ENCODE results near the gene RPL10.

The RPL10 gene

GRCh38 chrX:154369449-154370299 lies 28.5 kb upstream of the RPL10 start:
- no peak for TF ChIP-seq CTCF (IDR thresholded peaks at IDR 0.05; ENCODE audit: extremely low read depth, missing control alignments)
- DNase-seq (ENCODE audit: low spot score): peak; percentile 50

GRCh38 chrX:154370300-154371016 lies 27.7 kb upstream of the RPL10 start:
- DNase-seq (ENCODE audit: low spot score): no peak
- no peak for TF ChIP-seq CTCF (IDR thresholded peaks at IDR 0.05; ENCODE audit: extremely low read depth, missing control alignments)

- peak; percentile 90 for DNase-seq (ENCODE audit: low spot score)
- TF ChIP-seq CTCF (IDR thresholded peaks at IDR 0.05; ENCODE audit: extremely low read depth, missing control alignments): no peak
These were observed 27.0 kb upstream of the RPL10 start for GRCh38 chrX:154371017-154371788.

GRCh38 chrX:154371789-154372300 lies 26.3 kb upstream of the RPL10 start:
- DNase-seq (ENCODE audit: low spot score): no peak
- no peak for TF ChIP-seq CTCF (IDR thresholded peaks at IDR 0.05; ENCODE audit: extremely low read depth, missing control alignments)

GRCh38 chrX:154372612-154373022 lies 25.6 kb upstream of the RPL10 start:
- TF ChIP-seq CTCF (IDR thresholded peaks at IDR 0.05; ENCODE audit: extremely low read depth, missing control alignments): no peak
- DNase-seq (ENCODE audit: low spot score): peak; percentile 76

- TF ChIP-seq CTCF (IDR thresholded peaks at IDR 0.05; ENCODE audit: extremely low read depth, missing control alignments): peak; percentile 20
- DNase-seq (ENCODE audit: low spot score): peak; percentile 49
These were observed 24.6 kb upstream of the RPL10 start for GRCh38 chrX:154373340-154374306.
